HepG2 (cell line): Measurements from ENCODE around the gene SURF6. TPM values are rescaled to one million over a fixed set of nuclear protein-coding genes. Genes with fewer than 3 reads are reported as not detected.

Experiments
- AFF4 ChIP-seq: sonication (generic); formaldehyde crosslinking; IDR thresholded peaks from 2 replicates; pipeline ENCODE4 v1.4.0; 2020; ENCODE audit warnings: missing genetic modification reagents
- AGO2 ChIP-seq: fragments of 200-400 bp; formaldehyde crosslinking; optimal IDR thresholded peaks from 2 replicates; pipeline ENCODE3; 2017; ENCODE audit warnings: mild to moderate bottlenecking, low read depth, low read length, moderate library complexity
- CREB1 ChIP-seq, 2 experiments: fragments of 450-650 bp in 1 of 2; IDR thresholded peaks; 2 replicates each; pipeline ENCODE4 v1.6.1; 2016 to 2017; ENCODE audit warnings: control low read depth in 1 of 2, mild to moderate bottlenecking in 1 of 2, missing compliant biosample characterization in 1 of 2, missing genetic modification characterization in 1 of 2
- MLLT10 ChIP-seq: sonication (generic); formaldehyde crosslinking; IDR thresholded peaks from 2 replicates; pipeline ENCODE4 v1.4.0; 2020; ENCODE audit warnings: missing genetic modification reagents
- POGK ChIP-seq: sonication (generic); formaldehyde crosslinking; conservative IDR thresholded peaks from 2 replicates; pipeline ENCODE4 v1.8.0; 2022; ENCODE audit warnings: mild to moderate bottlenecking, moderate library complexity, missing genetic modification reagents
- RBM39 ChIP-seq: fragments of 200-400 bp; formaldehyde crosslinking; IDR thresholded peaks from one replicate; pipeline ENCODE4 v1.6.1; 2018; ENCODE audit warnings: antibody characterized with exemption, mild to moderate bottlenecking, low read depth, low read length; ENCODE audit not compliant: poor library complexity, severe bottlenecking
- THAP9 ChIP-seq: sonication (generic); formaldehyde crosslinking; IDR thresholded peaks from 2 replicates; pipeline ENCODE4; 2020; ENCODE audit warnings: missing genetic modification reagents, mild to moderate bottlenecking, borderline replicate concordance
- THRA ChIP-seq: sonication (generic); formaldehyde crosslinking; IDR thresholded peaks from 2 replicates; pipeline ENCODE4 v1.4.0; 2020; ENCODE audit warnings: missing genetic modification reagents, borderline replicate concordance
- ZNF337 ChIP-seq: sonication (generic); formaldehyde crosslinking; IDR thresholded peaks from 2 replicates; pipeline ENCODE4 v1.5.1; 2020; ENCODE audit warnings: missing genetic modification reagents, low read depth, mild to moderate bottlenecking, borderline replicate concordance
- ZNF7 ChIP-seq: IDR thresholded peaks from 2 replicates; pipeline ENCODE4 v1.6.1; 2016; ENCODE audit warnings: missing biosample characterization, missing genetic modification reagents
- ZSCAN5A ChIP-seq: sonication (generic); formaldehyde crosslinking; IDR thresholded peaks from 2 replicates; pipeline ENCODE4 v1.8.0; 2022; ENCODE audit warnings: mild to moderate bottlenecking, missing genetic modification reagents, borderline replicate concordance
- polyA plus RNA-seq, 8 experiments: library from polyadenylated mRNA; depleted of rRNA in 3 of 8; stranded (reverse) in 7 of 8; unstranded in 1 of 8; fragments of >200 nt; fragmentation: Illumina TruSeq in 4 of 8; extraction: Trizol in 4 of 8; gene quantifications; 2 replicates each; pipeline versions ENCODE4 v1.2.1 to v1.2.3, GENCODE V29; 2011 to 2016; ENCODE audit warnings: low read depth in 4 of 8, missing spikeins in 1 of 8, mixed read lengths in 1 of 8; ENCODE audit not compliant: insufficient read depth in 1 of 8
- total RNA-seq, 5 experiments: library from RNA; depleted of rRNA; stranded (reverse); fragments of >200 nt; fragmentation: Illumina TruSeq; extraction: Trizol; gene quantifications; 2 replicates each; pipeline ENCODE4 v1.2.3, GENCODE V29; 2016; ENCODE audit warnings: low read depth in 1 of 5
- TF ChIP-seq, protein P1 (sequence below): sonication (generic); formaldehyde crosslinking; IDR thresholded peaks from 2 replicates; pipeline ENCODE4 v1.4.0; 2020; ENCODE audit warnings: mild to moderate bottlenecking, missing genetic modification reagents, borderline replicate concordance

The SURF6 gene
- total and polyA plus RNA-seq, 2 of the 13 experiments (the other 11 are each of a cell fraction or from before 2014, with no cell fraction given): 5.9 to 14.7 TPM

DNA sequence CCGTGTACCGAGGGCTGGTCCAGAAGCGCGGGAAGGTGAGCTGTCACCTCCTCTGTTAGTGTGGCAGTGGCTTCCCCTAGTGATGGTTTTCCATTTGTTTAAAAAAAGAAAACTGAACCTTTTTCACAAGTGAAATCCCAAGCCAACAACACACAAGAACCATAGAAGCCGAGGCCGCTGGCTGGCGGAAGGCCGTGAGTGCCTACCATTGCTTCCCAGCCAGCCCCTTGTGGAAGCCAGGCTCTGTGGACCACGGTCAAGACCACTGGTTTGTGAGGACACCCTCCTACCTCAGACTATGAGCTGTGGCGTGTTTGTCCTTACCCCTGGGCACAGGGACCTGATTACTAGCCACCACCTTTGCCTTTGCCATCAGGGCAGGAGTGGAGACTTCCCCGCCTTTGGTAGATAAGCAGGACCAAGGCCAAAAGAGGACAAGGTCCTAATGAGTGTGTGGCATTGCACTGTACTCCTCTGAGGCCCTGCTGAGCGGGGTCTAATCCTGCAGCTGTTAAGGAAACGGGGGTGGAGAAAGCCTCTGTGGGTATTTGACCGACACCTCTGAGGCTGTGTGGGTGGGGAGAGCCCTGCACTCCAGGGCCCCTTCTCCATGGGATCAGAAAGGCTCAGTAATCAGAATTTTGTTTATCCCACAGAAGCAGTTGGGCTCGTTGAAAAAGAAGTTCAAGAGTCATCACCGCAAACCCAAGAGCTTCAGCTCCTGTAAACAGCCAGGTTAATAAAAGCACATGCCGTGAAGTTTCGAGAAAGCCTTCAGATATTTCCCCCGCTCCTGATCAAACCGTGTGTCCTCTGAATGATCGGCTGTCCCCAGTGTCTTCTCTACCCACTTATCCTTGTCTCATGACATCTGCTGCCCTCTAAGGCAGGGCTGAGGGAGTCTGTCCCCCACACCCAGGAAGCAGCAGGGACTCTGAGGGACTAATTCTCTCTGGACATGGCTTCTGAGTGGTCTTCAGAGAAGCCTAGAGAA lies 24.7 kb upstream of the SURF6 start (continued):
- TF ChIP-seq CREB1 (IDR thresholded peaks at IDR 0.05) (no peak), CREB1 (CRISPR knock-in tag; IDR thresholded peaks at IDR 0.05) (no peak), ZNF337 (CRISPR knock-in tag) (no peak), POGK (CRISPR knock-in tag) (no peak), ZSCAN5A (0 out of 2 replicates have a peak, but pooled peaks have one; percentile 16), THAP9 (no peak), AFF4 (CRISPR knock-in tag) (0 out of 2 replicates have a peak, but pooled peaks have one; percentile 37), ZNF7 (CRISPR knock-in tag) (no peak), RBM39 (no peak), MLLT10 (CRISPR knock-in tag) (no peak), THRA (CRISPR knock-in tag) (peak; percentile 20; the same call in 1 of the 2 replicates), AGO2 (peak; percentile 66)
- TF ChIP-seq, protein P1, sequence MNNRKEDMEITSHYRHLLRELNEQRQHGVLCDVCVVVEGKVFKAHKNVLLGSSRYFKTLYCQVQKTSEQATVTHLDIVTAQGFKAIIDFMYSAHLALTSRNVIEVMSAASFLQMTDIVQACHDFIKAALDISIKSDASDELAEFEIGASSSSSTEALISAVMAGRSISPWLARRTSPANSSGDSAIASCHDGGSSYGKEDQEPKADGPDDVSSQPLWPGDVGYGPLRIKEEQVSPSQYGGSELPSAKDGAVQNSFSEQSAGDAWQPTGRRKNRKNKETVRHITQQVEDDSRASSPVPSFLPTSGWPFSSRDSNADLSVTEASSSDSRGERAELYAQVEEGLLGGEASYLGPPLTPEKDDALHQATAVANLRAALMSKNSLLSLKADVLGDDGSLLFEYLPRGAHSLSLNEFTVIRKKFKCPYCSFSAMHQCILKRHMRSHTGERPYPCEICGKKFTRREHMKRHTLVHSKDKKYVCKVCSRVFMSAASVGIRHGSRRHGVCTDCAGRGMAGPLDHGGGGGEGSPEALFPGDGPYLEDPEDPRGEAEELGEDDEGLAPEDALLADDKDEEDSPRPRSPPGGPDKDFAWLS (CRISPR knock-in tag): no peak
